Forelimb muscle (tissue), 1 donor: ENCODE data around the gene RFFL. TPM values are rescaled to one million over a fixed set of nuclear protein-coding genes. Genes with fewer than 3 reads are reported as not detected.

Source experiments
- DNase-seq: peaks from one replicate; pipeline ENCODE4 v3.0.0-alpha.2; 2013; ENCODE audit warnings: low read depth
- polyA plus RNA-seq: library from polyadenylated mRNA; unstranded; fragments of 120-200 nt; gene quantifications from one replicate; pipeline ENCODE4 v1.2.1, GENCODE V29; 2013; ENCODE audit not compliant: insufficient read length

The RFFL gene
- polyA plus RNA-seq, 1 donor = 7.9 TPM

DNA sequence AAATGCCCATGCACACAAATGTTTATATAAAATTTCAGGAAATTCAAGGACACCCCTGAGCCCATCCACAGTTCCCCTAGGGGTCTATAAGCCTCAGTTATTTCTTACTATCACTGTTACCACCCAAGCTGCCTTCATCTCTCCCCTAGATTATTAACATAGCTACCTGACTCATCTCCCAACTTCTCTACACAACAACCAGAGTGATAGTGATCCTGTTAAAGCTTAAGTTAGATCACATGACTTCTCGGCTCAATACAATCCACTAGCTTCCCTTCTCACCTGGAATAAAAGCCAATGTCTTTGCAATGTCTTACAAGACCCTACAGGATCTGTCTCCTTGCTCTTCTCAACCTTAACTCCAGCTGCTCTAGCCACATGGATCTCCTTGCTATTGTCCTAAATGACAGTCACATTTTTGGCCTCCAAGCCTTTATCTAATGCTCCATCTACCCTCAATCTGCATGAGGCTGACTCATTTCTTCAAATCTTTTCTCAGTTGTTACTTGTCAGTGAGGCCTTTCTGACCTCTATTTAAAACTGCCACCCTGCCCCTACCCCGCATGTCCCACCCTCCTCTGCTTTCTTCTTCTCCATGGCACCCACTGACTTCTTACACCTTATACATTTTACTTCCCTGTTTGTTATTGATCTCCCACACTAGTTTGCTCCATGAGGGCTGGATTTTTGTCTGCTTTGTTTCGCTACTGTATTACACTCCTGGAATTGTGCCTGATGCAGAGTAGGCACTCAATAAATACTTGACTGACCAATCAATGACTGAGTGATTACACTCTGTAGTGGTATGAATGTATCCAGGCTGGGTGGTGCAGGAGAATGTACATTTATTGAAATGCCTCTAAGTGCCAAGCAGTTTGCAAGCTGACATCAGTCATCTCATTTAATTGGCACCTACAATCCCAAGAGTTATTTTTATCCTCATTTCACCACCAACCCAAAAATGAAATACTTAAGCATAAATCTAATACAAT is 88.4 kb downstream of the RFFL start:
- DNase-seq = no peak

DNA sequence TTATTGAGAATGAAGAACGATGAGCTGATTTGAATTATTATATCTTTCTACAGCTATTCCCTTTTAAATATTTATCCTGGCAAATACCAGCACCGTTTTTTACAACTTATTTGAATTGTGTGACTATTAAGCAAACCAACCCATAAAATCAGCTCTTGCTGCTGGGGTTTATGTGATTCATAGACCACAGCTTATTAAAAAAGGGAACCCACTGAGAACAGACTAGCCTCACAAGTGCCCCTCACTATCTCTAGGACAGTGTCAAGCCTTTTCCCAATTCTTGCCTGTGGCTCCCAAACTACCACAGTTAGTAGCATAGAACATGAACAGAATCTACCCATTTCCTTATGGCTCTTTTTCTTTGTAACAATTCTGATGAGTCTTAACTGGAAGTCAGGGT is 89.3 kb downstream of the RFFL start:
- no peak for DNase-seq

DNA sequence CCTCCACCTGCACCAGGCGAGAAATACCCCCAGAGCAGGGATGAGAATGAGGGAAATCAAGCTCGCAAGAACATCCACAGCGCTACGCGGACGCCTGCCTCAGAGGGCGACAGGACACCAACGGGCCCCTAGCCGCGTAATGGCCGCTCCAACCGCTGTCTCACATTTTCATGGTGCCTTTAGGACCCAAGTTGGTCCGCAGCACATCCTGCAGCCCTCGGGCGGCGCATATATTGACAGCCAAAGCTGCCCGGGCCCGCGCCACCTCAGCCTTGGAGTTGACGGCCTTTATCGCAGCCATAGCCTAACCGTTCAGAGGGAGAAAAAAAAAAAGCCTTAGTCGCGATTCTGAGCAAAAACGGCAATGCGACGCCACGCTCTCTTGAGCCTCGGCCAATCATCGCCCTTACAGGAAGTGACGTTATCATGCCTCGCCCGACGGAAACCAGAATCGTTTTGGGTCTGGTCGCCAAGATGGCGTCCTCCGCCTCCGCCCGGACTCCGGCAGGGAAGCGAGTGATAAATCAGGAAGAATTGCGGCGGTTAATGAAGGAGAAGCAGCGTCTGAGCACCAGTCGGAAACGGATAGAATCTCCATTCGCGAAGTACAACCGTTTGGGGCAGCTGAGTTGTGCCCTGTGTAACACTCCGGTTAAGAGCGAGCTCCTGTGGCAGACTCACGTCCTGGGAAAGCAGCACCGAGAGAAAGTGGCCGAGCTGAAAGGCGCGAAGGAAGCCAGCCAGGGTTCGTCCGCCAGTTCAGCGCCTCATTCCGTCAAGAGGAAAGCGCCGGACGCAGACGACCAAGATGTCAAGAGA is 102.2 kb downstream of the RFFL start, which contains the start of the genes CCT6B and ZNF830:
Gene CCT6B, minus strand, starts transcription at position 368 of the 819 bp plus-strand sequence. Its CDS starts 67 bp downstream, at position 301.
Gene ZNF830, plus strand, starts transcription at position 448 of the 819 bp plus-strand sequence. Its CDS starts 27 bp downstream, at position 475.
- peak; percentile 95 for DNase-seq

DNA sequence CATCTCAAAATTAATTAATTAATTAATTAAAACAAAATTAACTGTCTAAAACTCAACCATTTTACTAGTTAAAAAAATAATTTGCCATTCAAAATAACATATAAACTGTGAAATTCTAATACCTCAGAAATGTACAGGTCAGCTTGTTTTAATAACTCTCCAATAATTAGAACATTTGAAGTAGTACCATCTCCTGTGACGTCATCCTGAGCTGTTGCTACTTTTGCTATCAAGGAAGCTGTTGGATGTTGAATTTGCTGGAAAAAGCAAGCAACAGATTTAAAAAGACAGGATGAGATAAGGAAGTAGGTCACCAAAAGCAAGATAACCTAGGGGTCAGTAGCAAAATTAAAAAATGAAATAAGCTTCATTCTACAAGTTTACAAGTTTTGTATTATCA is 105.1 kb downstream of the RFFL start:
- no peak for DNase-seq

Other genes with a start within 250 kb of the RFFL start
- gene CCT6B, start 102.2 kb downstream of the RFFL start, polyA plus RNA-seq = 2.5 TPM
- gene ZNF830, start 102.2 kb downstream of the RFFL start, polyA plus RNA-seq = 9.3 TPM
- 20.8 TPM for gene LIG3, start 83.2 kb downstream of the RFFL start, polyA plus RNA-seq
- gene RAD51D, start 56.2 kb upstream of the RFFL start, polyA plus RNA-seq = 6.4 TPM
- 0.11 TPM for gene FNDC8, start 57.9 kb upstream of the RFFL start, polyA plus RNA-seq
- 15.3 TPM for gene NLE1, start 78.6 kb upstream of the RFFL start, polyA plus RNA-seq
- gene UNC45B, start 84.1 kb upstream of the RFFL start, polyA plus RNA-seq = 226 TPM
- gene SLC35G3, start 130.7 kb upstream of the RFFL start, polyA plus RNA-seq = 0.59 TPM
- gene SLFN5, start 179.4 kb upstream of the RFFL start, polyA plus RNA-seq = 4.5 TPM